CD14-positive monocyte (primary cell): ENCODE results near the gene IL13RA2. TPM values are rescaled to one million over a fixed set of nuclear protein-coding genes. Genes with fewer than 3 reads are reported as not detected.

ENCODE experiments used
- DNase-seq, 3 donors: peaks; one replicate each; pipeline ENCODE4 v3.0.0-alpha.2; 2011 to 2022
- H2AFZ ChIP-seq: 2 replicates; pipeline ENCODE4 v1.6.0; 2012; ENCODE audit warnings: mild to moderate bottlenecking, low read depth, low read length, inconsistent platforms; ENCODE audit not compliant: insufficient read depth, poor library complexity, severe bottlenecking
- H3K27ac ChIP-seq, 2 donors: 1 replicate in 1 of 2; 2 replicates in 1 of 2; pipeline ENCODE4 v1.5.1; 2012 to 2013; ENCODE audit warnings: low read length in 2 of 2, control low read depth in 1 of 2, inconsistent platforms in 1 of 2, low read depth in 1 of 2, mild to moderate bottlenecking in 1 of 2
- H3K27me3 ChIP-seq, 2 donors: one replicate each; pipeline versions ENCODE4 v1.6.0 to v1.6.1; 2011 to 2013; ENCODE audit warnings: low read length in 2 of 2; ENCODE audit not compliant: control insufficient read depth in 2 of 2, insufficient read depth in 2 of 2
- H3K36me3 ChIP-seq, 2 donors: replicated peaks in 1 of 2; 1 replicate in 1 of 2; 2 replicates in 1 of 2; pipeline versions ENCODE4 v1.5.1 to v1.6.1; 2012 to 2013; ENCODE audit warnings: low read length in 2 of 2, control low read depth in 1 of 2, inconsistent platforms in 1 of 2, mild to moderate bottlenecking in 1 of 2; ENCODE audit not compliant: insufficient read depth in 2 of 2, control insufficient read depth in 1 of 2
- H3K4me1 ChIP-seq, 2 donors: 1 replicate in 1 of 2; 2 replicates in 1 of 2; pipeline versions ENCODE4 v1.5.1 to v1.6.1; 2012 to 2013; ENCODE audit warnings: low read length in 2 of 2, control low read depth in 1 of 2, inconsistent platforms in 1 of 2, mild to moderate bottlenecking in 1 of 2, moderate library complexity in 1 of 2; ENCODE audit not compliant: insufficient read depth in 2 of 2, control insufficient read depth in 1 of 2
- H3K4me2 ChIP-seq: replicated peaks from 2 replicates; pipeline ENCODE3; 2012; ENCODE audit warnings: low read length, moderate library complexity, mild to moderate bottlenecking; ENCODE audit not compliant: poor library complexity, severe bottlenecking; ENCODE audit errors: extremely low read depth
- H3K4me3 ChIP-seq, 3 experiments: fragments of 200-600 bp in 1 of 3; sonication (generic) in 1 of 3; replicated peaks in 1 of 3; 1 replicate in 2 of 3; 2 replicates in 1 of 3; pipeline ENCODE4 v1.5.1; 2011 to 2013; ENCODE audit warnings: low read length in 3 of 3, mild to moderate bottlenecking in 3 of 3, control low read depth in 2 of 3, low read depth in 2 of 3, inconsistent platforms in 1 of 3, moderate library complexity in 1 of 3
- H3K79me2 ChIP-seq: 2 replicates; pipeline ENCODE4 v1.6.0; 2012; ENCODE audit warnings: mild to moderate bottlenecking, control low read depth, inconsistent platforms, low read length, moderate library complexity; ENCODE audit not compliant: insufficient read depth
- H3K9ac ChIP-seq: 2 replicates; pipeline ENCODE4 v1.6.0; 2017; ENCODE audit warnings: low read length, mild to moderate bottlenecking; ENCODE audit not compliant: insufficient read depth, poor library complexity, severe bottlenecking
- H3K9me3 ChIP-seq, 2 donors: replicated peaks in 1 of 2; 1 replicate in 1 of 2; 2 replicates in 1 of 2; pipeline versions ENCODE4 v1.5.1 to v1.6.1; 2012 to 2013; ENCODE audit warnings: low read length in 2 of 2, control low read depth in 1 of 2; ENCODE audit not compliant: control insufficient read depth in 1 of 2, insufficient read depth in 1 of 2
- H4K20me1 ChIP-seq: 2 replicates; pipeline ENCODE4 v1.6.0; 2012; ENCODE audit warnings: mild to moderate bottlenecking, low read length, control low read depth, moderate library complexity; ENCODE audit not compliant: insufficient read depth
- H3K27ac Mint-ChIP-seq, 7 donors: one replicate each; pipeline ENCODE4 v1.8.0; 2020; ENCODE audit warnings: mild to moderate bottlenecking in 7 of 7, mixed read lengths in 7 of 7, moderate library complexity in 6 of 7, inconsistent platforms in 2 of 7
- H3K27me3 Mint-ChIP-seq, 3 donors: one replicate each; pipeline ENCODE4 v1.8.0; 2021 to 2022; ENCODE audit warnings: low read depth in 3 of 3, mild to moderate bottlenecking in 3 of 3, mixed read lengths in 3 of 3, moderate library complexity in 3 of 3, inconsistent platforms in 1 of 3
- H3K36me3 Mint-ChIP-seq, 2 donors: one replicate each; pipeline ENCODE4 v1.8.0; 2020; ENCODE audit warnings: mixed read lengths in 2 of 2, inconsistent platforms in 1 of 2, mild to moderate bottlenecking in 1 of 2
- H3K4me1 Mint-ChIP-seq: one replicate; pipeline ENCODE4 v1.8.0; 2020; ENCODE audit warnings: mild to moderate bottlenecking, mixed read lengths
- H3K4me3 Mint-ChIP-seq, 2 donors: one replicate each; pipeline ENCODE4 v1.8.0; 2020; ENCODE audit warnings: mild to moderate bottlenecking in 2 of 2, mixed read lengths in 2 of 2, moderate library complexity in 1 of 2
- H3K9me3 Mint-ChIP-seq, 7 donors: one replicate each; pipeline ENCODE4 v1.8.0; 2020 to 2022; ENCODE audit warnings: mixed read lengths in 7 of 7, mild to moderate bottlenecking in 6 of 7, moderate library complexity in 6 of 7, inconsistent platforms in 2 of 7
- WGBS: methylation state at CpG from one replicate; pipeline ENCODE4 v1.1.5; 2013; ENCODE audit warnings: missing lambda C conversion rate; ENCODE audit not compliant: insufficient coverage; 5-methylcytosine and 5-hydroxymethylcytosine counted together
- intact Hi-C, 2 donors: fragments of 100-400 bp; cut with micrococcal nuclease; formaldehyde crosslinking; loops; one replicate each; pipeline versions ENCODE4 v1.15.0 to v1.15.1; 2023
- polyA plus RNA-seq, 3 donors: library from polyadenylated mRNA; depleted of rRNA in 1 of 3; unstranded in 2 of 3; stranded (reverse) in 1 of 3; fragments of 300-500 nt in 2 of 3; fragments of >200 nt in 1 of 3; fragmentation: Illumina TruSeq in 2 of 3; gene quantifications; 1 replicate in 2 of 3; 2 replicates in 1 of 3; pipeline ENCODE4 v1.2.3, GENCODE V29; 2012 to 2021
- TF ChIP-seq, protein P1 (sequence below): fragments of 200-600 bp; IDR thresholded peaks from one replicate; pipeline ENCODE4 v1.8.0; 2022; ENCODE audit warnings: antibody characterized with exemption, mild to moderate bottlenecking

IL13RA2 gene
- polyA plus RNA-seq, 3 donors = not detected

DNA sequence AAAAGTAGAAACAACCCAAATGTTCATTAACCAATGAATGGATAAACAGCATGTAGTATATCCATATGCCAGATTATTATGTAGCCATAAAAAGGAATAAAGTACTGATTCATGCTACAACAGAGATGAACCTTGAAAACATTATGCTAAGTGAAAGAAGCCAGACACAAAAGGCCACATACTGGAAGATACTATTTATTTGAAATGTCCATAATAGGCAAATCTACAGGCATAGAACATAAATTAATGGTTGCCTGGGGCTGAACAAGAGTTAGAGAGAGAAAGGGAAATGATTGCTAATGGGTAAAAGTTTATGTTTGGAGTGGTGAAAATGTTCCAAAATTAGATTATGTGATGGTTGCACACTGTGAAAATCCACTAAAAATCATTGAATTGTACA is 44.4 kb downstream of the IL13RA2 start:
- H3K36me3 ChIP-seq = no peaks in the 10 kb centered on the region
- H3K4me3 Mint-ChIP-seq = no peak overlapping the region
- intact Hi-C loops = no loop called here
- no peaks in the 10 kb centered on the region for H3K36me3 Mint-ChIP-seq
- H3K27ac Mint-ChIP-seq = no peak overlapping the region
- peaks cover 0 to 2% (median 0%) of the 10 kb centered on the region in 3 donors for H3K27me3 Mint-ChIP-seq
- H3K27me3 ChIP-seq = no peaks in the 10 kb centered on the region
- no peaks in the 10 kb centered on the region for H3K4me1 ChIP-seq
- no peak for DNase-seq
- no peak overlapping the region for H3K4me2 ChIP-seq
- no peaks in the 10 kb centered on the region for H4K20me1 ChIP-seq
- no peak overlapping the region for H2AFZ ChIP-seq
- no peak overlapping the region for H3K27ac ChIP-seq
- H3K4me1 Mint-ChIP-seq = no peaks in the 10 kb centered on the region
- no peaks in the 10 kb centered on the region for H3K9me3 Mint-ChIP-seq
- no peaks in the 10 kb centered on the region for H3K9me3 ChIP-seq
- no peak overlapping the region for H3K4me3 ChIP-seq
- H3K9ac ChIP-seq = no peak overlapping the region
- TF ChIP-seq, protein P1, sequence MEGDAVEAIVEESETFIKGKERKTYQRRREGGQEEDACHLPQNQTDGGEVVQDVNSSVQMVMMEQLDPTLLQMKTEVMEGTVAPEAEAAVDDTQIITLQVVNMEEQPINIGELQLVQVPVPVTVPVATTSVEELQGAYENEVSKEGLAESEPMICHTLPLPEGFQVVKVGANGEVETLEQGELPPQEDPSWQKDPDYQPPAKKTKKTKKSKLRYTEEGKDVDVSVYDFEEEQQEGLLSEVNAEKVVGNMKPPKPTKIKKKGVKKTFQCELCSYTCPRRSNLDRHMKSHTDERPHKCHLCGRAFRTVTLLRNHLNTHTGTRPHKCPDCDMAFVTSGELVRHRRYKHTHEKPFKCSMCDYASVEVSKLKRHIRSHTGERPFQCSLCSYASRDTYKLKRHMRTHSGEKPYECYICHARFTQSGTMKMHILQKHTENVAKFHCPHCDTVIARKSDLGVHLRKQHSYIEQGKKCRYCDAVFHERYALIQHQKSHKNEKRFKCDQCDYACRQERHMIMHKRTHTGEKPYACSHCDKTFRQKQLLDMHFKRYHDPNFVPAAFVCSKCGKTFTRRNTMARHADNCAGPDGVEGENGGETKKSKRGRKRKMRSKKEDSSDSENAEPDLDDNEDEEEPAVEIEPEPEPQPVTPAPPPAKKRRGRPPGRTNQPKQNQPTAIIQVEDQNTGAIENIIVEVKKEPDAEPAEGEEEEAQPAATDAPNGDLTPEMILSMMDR = no peak
- H3K79me2 ChIP-seq = no peaks in the 10 kb centered on the region

DNA sequence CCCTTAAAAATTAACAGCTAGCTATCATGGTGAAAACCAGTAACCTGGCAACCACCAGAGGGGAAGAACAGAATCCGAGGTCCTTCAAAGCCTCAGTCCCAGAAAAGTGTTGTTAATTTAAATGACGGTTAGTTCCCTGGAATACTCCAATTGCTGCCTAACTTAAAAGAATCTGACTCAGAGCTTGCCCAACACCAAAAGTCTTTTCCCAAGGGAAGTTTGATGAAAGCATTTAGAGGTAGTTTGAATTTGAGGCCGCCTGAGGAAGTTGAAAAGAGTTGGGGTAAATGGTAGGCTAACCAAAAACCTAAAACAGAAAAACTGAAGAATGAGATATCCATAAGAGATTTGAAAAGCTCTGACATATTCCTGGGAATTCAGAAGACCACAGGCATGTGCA is 46.6 kb downstream of the IL13RA2 start:
- no peak overlapping the region for H2AFZ ChIP-seq
- H3K27ac Mint-ChIP-seq = no peak overlapping the region
- H3K36me3 ChIP-seq = no peaks in the 10 kb centered on the region
- H3K4me2 ChIP-seq = no peak overlapping the region
- H3K79me2 ChIP-seq = no peaks in the 10 kb centered on the region
- no peaks in the 10 kb centered on the region for H3K9me3 ChIP-seq
- WGBS = no CpG with 5 or more reads among the region's 3 CpGs
- H3K27me3 Mint-ChIP-seq = peaks cover 0 to 3% (median 0%) of the 10 kb centered on the region in 3 donors
- H3K9me3 Mint-ChIP-seq = no peaks in the 10 kb centered on the region
- TF ChIP-seq, protein P1 = no peak
- H3K4me3 Mint-ChIP-seq = no peak overlapping the region
- no peaks in the 10 kb centered on the region for H3K4me1 Mint-ChIP-seq
- H3K4me1 ChIP-seq = no peaks in the 10 kb centered on the region
- H3K36me3 Mint-ChIP-seq = no peaks in the 10 kb centered on the region
- H3K4me3 ChIP-seq = no peak overlapping the region
- intact Hi-C loops = no loop called here
- no peaks in the 10 kb centered on the region for H4K20me1 ChIP-seq
- H3K9ac ChIP-seq = no peak overlapping the region
- DNase-seq = no peak
- no peaks in the 10 kb centered on the region for H3K27me3 ChIP-seq
- no peak overlapping the region for H3K27ac ChIP-seq
